HUES6 (cell line): ENCODE measurements around the gene NPTXR.

Source experiments
- H3K27ac ChIP-seq: 2 replicates; pipeline ENCODE4 v1.7.0; 2013; ENCODE audit warnings: low read depth, mild to moderate bottlenecking, low read length, inconsistent platforms
- H3K27me3 ChIP-seq: 2 replicates; pipeline ENCODE4 v1.6.1; 2013; ENCODE audit warnings: low read length; ENCODE audit not compliant: control insufficient read depth, insufficient read depth
- H3K36me3 ChIP-seq: 2 replicates; pipeline ENCODE4 v1.6.1; 2013; ENCODE audit warnings: low read length; ENCODE audit not compliant: control insufficient read depth, insufficient read depth
- H3K4me1 ChIP-seq: 2 replicates; pipeline ENCODE4 v1.6.1; 2013; ENCODE audit warnings: low read length; ENCODE audit not compliant: control insufficient read depth, insufficient read depth
- H3K4me3 ChIP-seq: 2 replicates; pipeline ENCODE4 v1.5.1; 2013; ENCODE audit warnings: low read depth, low read length
- H3K9ac ChIP-seq: one replicate; pipeline ENCODE4 v1.6.1; 2013; ENCODE audit warnings: mild to moderate bottlenecking, low read length
- H3K9me3 ChIP-seq: 2 replicates; pipeline ENCODE4 v1.6.1; 2013; ENCODE audit warnings: low read depth, low read length; ENCODE audit not compliant: control insufficient read depth, insufficient read depth

The NPTXR gene

DNA sequence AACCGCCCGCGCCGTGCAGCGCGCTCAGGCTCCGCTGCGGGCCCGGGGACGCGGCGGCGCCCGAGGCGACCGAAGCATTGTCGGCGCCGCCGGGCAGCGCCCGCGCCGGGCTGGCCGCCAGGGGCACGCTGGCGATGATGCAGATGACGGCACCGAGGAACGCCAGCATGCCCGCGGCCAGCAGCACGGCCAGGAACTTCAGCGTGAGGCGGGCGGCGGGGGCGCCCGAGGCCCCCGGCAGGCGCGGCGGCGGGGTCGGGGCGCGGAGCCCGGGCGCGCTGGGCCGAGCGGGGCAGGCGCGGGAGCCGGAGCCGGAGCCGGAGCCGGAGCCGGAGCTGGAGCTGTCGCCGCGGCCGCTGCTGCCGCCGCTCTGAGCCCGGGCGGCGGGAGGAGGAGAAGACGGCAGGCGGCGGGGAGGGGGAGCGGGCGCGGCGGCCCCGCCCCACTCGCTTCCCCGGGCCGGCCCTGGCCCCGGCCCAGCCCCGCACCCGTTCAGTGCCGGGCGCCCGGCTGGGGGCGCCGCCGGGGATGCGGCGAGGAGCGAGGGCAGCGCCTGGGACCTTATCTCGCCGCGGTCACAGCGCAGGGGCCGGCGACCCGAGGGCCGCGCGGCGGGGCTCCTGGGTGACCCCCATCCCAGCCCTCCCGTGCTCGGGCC is at the start of gene NPTXR:
TSS of gene NPTXR (minus strand) at position 372 of the 658 bp plus-strand sequence.
- Histone ChIP-seq H3K9me3 (no peaks in the 10 kb centered on the region), H3K4me3 (peak within 1 kb of the TSS; percentile 66), H3K4me1 (peaks cover 5% of the 10 kb centered on the region), H3K27me3 (peaks cover 60% of the 10 kb centered on the region), H3K9ac (peak within 1 kb of the TSS; percentile 57), H3K27ac (no peak within 1 kb of the TSS), H3K36me3 (no peaks in the 10 kb centered on the region)

DNA sequence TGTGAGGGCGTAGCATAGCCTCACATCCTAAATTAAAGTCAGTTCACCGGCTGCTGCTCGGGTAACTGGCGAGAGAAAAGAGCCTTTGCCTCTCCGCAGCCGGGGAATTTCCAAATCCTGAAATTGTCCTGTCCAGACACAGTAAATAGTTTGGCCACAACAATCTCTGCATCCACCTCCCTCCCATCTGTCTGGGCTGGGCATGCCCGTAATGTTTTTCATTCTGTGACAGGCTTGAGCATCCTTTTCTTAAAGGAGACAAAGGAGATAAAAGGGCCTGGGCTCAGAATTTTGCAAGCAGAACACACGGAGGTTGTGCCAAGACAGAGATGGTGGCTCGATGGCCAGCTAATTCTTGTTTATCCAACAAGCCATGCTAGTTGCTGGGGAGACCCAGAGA is 47.4 kb upstream of the NPTXR start:
- no peaks in the 10 kb centered on the region for H3K36me3 ChIP-seq
- no peaks in the 10 kb centered on the region for H3K27me3 ChIP-seq
- H3K9me3 ChIP-seq: 0 out of 2 replicates have a peak, but pooled peaks cover 3% of the 10 kb centered on the region
- no peaks in the 10 kb centered on the region for H3K4me1 ChIP-seq
- no peak overlapping the region for H3K4me3 ChIP-seq
- H3K9ac ChIP-seq: no peak overlapping the region
- H3K27ac ChIP-seq: no peak overlapping the region

DNA sequence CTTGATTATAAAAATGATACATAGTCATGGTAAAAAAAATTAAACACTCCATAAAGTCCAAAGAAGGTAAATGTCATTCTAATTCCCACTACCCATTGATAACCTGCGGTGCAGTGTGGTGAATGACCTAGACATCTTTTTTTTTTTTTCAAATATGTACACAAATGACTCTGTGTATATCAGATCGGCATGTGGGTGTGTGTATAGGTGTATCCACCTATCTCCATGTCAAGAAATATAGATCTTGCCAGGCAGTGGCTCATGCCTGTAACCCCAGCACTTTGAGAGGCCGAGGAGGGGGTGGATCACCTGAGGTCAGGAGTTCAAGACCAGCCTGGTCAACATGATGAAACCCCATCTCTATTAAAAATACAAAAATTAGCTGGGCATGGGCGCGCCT is 46.5 kb upstream of the NPTXR start:
- Histone ChIP-seq H3K27ac (no peak overlapping the region), H3K4me1 (no peaks in the 10 kb centered on the region), H3K9ac (no peak overlapping the region), H3K9me3 (0 out of 2 replicates have a peak, but pooled peaks cover 3% of the 10 kb centered on the region), H3K27me3 (no peaks in the 10 kb centered on the region), H3K4me3 (no peak overlapping the region), H3K36me3 (no peaks in the 10 kb centered on the region)

GRCh38 chr22:38886333-38886732 is 42.5 kb upstream of the NPTXR start:
- no peaks in the 10 kb centered on the region for H3K27me3 ChIP-seq
- no peak overlapping the region for H3K9ac ChIP-seq
- H3K36me3 ChIP-seq: no peaks in the 10 kb centered on the region
- H3K9me3 ChIP-seq: 0 out of 2 replicates have a peak, but pooled peaks cover 3% of the 10 kb centered on the region
- no peaks in the 10 kb centered on the region for H3K4me1 ChIP-seq
- H3K4me3 ChIP-seq: no peak overlapping the region
- H3K27ac ChIP-seq: no peak overlapping the region

DNA sequence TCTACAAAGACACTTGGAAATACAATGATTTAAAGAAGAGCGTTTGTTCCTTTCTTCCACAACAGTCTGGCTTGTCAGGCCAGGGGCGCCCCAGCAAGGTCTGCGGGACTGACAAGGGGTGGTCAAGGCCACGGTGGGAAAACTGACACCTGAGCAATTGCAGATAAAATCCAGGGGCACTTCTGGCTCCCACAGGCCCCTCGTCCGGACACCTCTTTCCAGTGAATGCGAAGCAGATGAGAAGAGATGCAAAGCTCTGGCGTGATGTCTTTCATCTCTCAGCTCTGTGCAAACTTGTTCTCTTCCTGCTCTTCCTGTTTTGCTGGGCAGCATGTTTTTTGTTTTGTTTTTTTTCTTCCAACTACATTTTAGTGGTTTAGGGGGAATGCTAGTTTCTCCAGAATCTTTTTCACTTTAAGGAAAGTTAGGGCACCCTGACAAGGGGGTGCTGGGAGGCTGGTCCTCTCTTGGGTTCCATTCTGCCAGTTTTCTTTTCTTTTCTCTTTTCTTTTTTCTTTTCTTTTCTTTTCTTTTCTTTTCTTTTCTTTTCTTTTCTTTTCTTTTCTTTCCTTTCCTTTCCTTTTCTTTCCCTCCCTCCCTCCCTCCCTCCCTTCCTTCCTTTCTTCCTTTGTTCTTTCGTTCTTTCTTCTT is 39.3 kb upstream of the NPTXR start:
- no peaks in the 10 kb centered on the region for H3K27me3 ChIP-seq
- H3K4me1 ChIP-seq: no peaks in the 10 kb centered on the region
- 0 out of 2 replicates have a peak, but pooled peaks cover 3% of the 10 kb centered on the region for H3K9me3 ChIP-seq
- no peaks in the 10 kb centered on the region for H3K36me3 ChIP-seq
- H3K27ac ChIP-seq: no peak overlapping the region
- H3K9ac ChIP-seq: no peak overlapping the region
- H3K4me3 ChIP-seq: no peak overlapping the region

DNA sequence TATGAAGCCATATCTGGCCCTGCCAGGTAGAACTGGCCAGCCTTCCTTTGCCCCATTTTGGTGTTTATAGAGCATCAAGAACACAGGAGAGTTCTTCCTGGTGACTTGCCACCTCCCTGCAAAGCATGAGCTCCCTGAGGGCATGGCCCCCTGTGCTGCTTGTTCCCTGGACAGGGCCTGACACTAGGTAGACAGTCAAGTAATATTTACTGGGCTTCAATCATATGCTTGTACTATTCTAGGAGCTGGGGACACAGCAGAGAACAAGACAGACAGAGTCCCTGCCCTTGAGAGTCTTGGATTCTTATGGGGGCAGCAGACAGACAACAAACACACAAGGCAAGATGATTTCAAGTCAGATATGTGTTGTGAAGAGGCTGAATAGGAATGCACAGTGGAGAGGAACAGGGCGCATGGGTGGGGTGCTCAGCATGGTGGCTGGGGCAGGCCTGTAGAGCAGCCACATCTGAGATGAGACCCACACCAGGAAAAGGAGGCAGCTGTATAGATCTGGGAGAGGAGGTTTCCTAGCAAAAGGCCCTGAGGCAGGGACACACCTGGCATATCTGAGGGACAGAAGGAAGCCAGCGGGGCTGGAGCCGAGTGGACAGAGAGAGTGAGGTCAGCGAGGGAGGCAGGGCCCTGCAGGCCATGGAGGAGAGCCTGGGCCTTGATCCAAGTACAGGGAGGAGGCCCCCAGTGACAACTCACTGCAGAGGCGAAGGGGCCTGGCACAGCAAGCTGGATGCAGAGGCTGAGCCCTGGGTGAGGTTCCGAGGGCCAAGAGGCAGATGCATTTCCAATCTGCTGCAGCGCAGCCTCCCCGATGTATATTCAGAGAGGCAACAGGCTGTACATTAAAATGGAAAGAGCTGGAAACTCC is 38.4 kb upstream of the NPTXR start:
- H3K4me1 ChIP-seq: no peaks in the 10 kb centered on the region
- H3K27me3 ChIP-seq: no peaks in the 10 kb centered on the region
- no peaks in the 10 kb centered on the region for H3K36me3 ChIP-seq
- H3K9me3 ChIP-seq: no peaks in the 10 kb centered on the region
- H3K27ac ChIP-seq: no peak overlapping the region
- H3K9ac ChIP-seq: no peak overlapping the region
- H3K4me3 ChIP-seq: no peak overlapping the region

DNA sequence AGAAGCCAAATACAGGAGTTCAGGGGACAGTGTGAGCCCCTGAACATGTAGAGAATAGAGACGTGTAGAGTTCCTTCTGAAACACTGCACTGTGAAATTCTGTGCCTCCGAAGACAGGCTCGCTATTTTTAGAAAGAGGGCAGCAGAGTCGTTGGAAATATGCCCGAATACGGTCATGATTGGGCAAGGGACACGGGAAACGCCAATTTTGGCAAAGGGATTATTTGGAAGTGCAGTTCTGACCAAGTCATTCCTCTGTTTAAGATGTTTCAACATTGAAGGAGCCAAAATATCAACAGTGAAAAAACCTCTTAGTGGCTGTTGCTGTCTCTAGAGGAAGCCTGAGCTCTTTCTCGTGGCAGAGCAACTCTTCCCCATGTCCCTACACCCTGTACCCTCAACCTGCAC is 37.6 kb upstream of the NPTXR start:
- Histone ChIP-seq H3K36me3 (no peaks in the 10 kb centered on the region), H3K4me3 (no peak overlapping the region), H3K9me3 (no peaks in the 10 kb centered on the region), H3K4me1 (0 out of 2 replicates have a peak, but pooled peaks cover under 1% of the 10 kb centered on the region), H3K27me3 (no peaks in the 10 kb centered on the region), H3K9ac (no peak overlapping the region), H3K27ac (no peak overlapping the region)

GRCh38 chr22:38879961-38880360 is 36.1 kb upstream of the NPTXR start:
- Histone ChIP-seq H3K4me1 (peaks cover 6% of the 10 kb centered on the region; the same call in 1 of the 2 replicates), H3K9ac (no peak overlapping the region), H3K4me3 (no peak overlapping the region), H3K27ac (no peak overlapping the region), H3K36me3 (no peaks in the 10 kb centered on the region), H3K27me3 (peaks cover 2% of the 10 kb centered on the region; the same call in 1 of the 2 replicates), H3K9me3 (no peaks in the 10 kb centered on the region)

DNA sequence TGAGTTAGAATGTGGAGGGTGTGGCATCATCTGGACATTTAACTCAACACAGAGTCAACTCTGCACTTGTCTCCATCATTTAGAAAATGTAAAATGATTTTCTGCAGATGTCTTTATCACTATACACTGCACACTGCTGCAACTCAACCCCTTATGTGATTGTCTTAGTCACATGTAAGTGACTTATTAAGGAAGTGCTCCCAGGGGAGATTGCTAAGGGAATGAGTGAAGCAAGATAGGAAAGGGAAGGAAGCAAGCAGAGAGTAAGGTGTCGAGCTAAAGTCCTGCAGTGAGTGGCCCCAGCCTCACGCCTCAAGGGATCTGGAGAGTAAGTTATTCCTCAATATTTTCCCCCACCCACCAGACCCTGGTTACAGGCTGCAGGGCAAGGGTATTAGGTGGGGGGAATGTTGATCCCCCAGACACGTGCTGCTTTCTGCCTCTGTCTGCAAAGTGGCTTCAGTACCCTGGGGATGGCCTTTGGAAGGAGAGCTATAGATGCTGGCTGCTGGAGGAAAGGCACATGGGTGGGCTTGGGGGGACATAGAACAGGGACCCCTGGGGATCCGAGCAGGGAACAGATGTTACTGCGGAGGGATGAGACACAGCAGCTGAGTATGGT is 35.4 kb upstream of the NPTXR start:
- H3K4me1 ChIP-seq: peaks cover 6% of the 10 kb centered on the region; the same call in 1 of the 2 replicates

GRCh38 chr22:38878001-38878400 is 34.2 kb upstream of the NPTXR start:
- Histone ChIP-seq H3K9ac (no peak overlapping the region), H3K27me3 (peaks cover 20% of the 10 kb centered on the region; the same call in 1 of the 2 replicates), H3K9me3 (no peaks in the 10 kb centered on the region), H3K4me3 (no peak overlapping the region), H3K36me3 (no peaks in the 10 kb centered on the region), H3K27ac (no peak overlapping the region), H3K4me1 (peaks cover 18% of the 10 kb centered on the region)

More for the DNA sequence above, 35.4 kb upstream of the NPTXR start:
- H3K27me3 ChIP-seq: peaks cover 7% of the 10 kb centered on the region; the same call in 1 of the 2 replicates
- H3K9me3 ChIP-seq: no peaks in the 10 kb centered on the region
- no peak overlapping the region for H3K9ac ChIP-seq
- H3K36me3 ChIP-seq: no peaks in the 10 kb centered on the region
- H3K27ac ChIP-seq: no peak overlapping the region
- no peak overlapping the region for H3K4me3 ChIP-seq
